Glomerular visceral epithelial cell (primary cell): ENCODE measurements around the gene PPM1E.
"Not testable (repeated sequence)": the region's sequence is repeated elsewhere in the genome, so short reads cannot be mapped to it uniquely, and the experiment has no call there.

Source experiments
- DNase-seq: peaks from one replicate; pipeline ENCODE4 v3.0.0-alpha.2; 2016; ENCODE audit errors: extremely low spot score

The PPM1E gene

GRCh38 chr17:58947824-58948223, 192.2 kb downstream of the PPM1E start:
- no peak for DNase-seq

DNA sequence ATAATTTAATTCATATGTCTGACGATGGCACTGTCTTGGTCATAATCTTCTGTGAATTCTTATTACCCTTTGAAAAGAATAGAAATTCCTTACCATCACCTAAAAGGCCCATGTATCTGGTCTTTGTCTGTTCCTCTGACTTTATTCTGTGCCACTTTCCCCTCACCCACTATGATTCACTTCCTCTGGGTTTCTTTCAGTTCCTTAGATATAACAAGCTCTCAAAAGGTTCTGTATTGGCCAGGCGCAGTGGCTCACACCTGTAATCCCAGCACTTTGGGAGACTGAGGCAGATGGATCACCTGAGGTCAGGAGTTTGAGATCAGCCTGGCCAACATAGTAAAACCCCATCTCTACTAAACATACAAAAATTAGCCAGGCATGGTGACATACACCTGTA, 198.7 kb downstream of the PPM1E start:
- not testable (repeated sequence) for DNase-seq

DNA sequence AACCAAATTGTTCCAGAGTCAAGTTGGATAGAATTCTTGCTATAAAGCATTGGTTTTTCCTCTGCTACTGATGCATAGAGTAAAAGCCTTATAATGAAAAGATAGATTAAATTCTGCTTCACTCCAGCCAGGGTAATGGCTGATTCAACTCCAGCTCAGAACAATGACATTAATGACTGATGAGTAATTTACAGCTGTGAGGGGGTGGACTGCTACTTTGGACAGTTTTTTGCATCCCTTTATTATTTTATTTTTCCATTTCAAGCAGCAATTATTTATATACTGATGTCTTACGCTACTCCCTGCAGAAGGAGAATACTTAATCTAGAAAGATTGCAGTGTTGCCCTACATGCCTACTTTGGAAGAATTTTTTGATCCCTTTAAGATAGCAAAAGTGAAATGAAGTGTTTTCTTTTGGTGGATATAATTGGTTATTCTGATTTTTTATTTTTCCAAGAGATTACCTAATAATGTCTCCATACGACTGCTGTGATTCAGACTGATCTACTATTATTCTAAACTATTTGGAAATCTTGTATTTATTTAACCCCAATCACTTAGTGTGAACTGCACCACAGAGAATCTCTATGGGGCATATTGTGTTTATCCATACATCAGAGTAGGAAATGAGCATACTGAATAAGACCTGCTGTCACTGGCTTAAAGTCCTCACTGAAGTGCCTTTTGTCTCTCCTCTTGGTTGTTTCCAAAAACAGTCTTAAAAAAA, 201.5 kb downstream of the PPM1E start:
- DNase-seq = peak; percentile 6

GRCh38 chr17:58957725-58958073, 202.0 kb downstream of the PPM1E start:
- DNase-seq = not testable (repeated sequence)

GRCh38 chr17:58960068-58960467, 204.4 kb downstream of the PPM1E start:
- peak; percentile 60 for DNase-seq

DNA sequence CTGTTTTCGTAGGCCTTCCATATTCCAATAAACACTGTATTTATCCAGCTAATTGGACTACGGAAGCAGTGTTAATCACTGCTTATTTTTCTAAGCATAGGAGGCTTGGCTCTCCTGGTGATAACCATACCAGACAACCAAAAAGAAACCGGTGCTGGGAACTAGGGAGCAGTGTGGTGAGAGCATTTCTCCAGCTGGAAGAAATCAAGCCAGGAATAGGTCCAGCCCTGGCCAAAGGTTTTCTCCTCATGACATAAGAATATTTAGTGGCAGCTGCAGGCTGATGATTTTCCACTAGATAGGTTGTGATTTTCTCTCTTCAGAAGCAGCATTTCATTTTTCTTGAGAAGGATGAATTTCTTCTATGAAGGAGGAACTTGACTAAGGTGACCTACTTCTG, 209.6 kb downstream of the PPM1E start:
- DNase-seq = no peak

GRCh38 chr17:58966208-58966607, 210.6 kb downstream of the PPM1E start:
- DNase-seq = no peak

DNA sequence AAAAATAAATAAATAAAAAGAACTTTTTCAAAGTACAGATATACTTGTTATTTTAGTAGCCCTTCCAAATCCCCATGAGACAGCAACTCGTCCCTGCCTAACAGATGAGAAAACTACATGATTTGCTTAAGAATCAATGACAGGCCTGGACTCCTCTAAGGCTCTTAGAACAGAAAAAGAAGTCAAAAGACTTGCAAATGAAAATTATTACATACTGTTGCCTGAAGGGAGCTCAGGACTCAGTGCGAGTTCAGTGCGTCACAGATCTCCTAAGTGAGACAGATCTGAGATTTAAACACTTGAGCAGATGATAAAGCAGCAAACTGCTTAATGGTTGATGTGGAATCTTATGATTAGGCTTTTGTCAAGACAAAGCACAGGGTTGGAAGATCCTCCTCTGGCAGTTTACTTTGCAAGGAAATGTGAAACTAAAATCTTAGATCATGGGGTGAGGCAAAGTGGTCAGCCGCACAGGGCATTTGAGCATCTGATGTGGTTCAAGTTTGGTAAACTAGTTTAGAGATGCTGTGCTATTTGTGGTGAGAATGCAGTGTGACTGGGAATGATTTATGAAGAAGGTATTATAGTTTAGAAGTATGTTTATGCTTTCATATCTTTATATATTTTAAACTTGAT, 212.9 kb downstream of the PPM1E start:
- no peak for DNase-seq

GRCh38 chr17:58969156-58969555, 213.5 kb downstream of the PPM1E start:
- DNase-seq = no peak

GRCh38 chr17:58969612-58970011, 214.0 kb downstream of the PPM1E start:
- no peak for DNase-seq

- no peak for DNase-seq
Measured at GRCh38 chr17:58970609-58971450, 215.2 kb downstream of the PPM1E start.

DNA sequence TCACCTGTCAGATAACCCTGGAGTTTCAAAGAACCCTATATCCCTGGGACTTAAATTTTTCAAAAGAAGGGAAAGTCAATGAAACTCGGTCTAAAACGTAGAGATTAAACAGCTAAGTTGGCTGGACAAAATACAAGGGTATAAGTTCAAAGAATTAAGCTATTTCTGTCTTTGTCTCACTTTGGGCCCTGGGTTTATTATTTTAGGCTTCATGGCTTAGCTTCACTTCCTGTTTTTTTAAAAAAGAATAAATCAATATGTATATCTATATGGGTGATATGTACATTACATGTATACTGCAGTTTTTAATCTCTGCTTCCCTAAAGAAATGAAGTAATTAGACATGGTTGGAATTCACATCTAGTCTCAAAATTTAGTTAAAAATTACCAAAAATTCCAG, 218.7 kb downstream of the PPM1E start:
- no peak for DNase-seq

DNA sequence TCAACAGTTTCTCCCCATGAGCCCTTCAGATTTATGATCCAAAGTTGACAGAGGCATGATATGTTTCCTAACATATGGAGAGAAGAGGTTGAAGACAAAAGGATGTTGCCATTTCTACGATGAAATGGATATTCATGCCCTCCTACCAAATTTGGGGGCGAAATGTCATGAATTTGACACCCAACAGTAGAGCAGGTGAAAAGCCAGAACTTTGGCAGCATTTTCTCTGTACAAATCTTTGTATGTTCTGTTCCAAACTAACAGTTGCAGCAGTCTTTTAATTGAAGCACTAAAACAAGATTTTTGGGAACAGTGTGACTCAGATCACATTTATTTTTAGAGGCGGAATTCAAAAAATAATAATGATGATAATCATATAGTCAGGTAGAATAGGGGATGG, 220.9 kb downstream of the PPM1E start:
- no peak for DNase-seq

GRCh38 chr17:58980706-58981481, 225.2 kb downstream of the PPM1E start:
- no peak for DNase-seq

- DNase-seq = no peak
Measured at GRCh38 chr17:58982626-58983025, 227.0 kb downstream of the PPM1E start.

- no peak for DNase-seq
Measured at GRCh38 chr17:58985367-58985766, 229.7 kb downstream of the PPM1E start.

- DNase-seq = no peak
Measured at GRCh38 chr17:58985971-58986370, 230.3 kb downstream of the PPM1E start.

DNA sequence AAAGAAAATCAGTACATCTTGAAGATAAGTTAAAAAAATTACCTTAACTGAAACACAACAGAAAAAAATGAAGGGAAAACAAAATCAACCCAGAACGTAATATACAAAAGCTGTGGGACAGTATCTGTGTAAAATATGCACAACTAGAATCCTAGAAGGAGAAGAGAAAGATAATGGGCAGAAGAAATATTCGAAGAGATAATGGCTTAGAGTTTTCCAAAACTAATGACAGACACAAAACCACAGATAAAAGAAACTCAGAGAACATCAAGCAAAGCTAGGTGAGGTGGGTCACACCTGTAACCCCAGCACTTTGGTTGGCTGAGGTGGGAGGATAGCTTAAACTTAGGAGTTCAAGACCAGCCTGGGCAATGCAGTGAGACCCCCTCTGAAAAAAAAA, 234.0 kb downstream of the PPM1E start:
- DNase-seq = no peak

DNA sequence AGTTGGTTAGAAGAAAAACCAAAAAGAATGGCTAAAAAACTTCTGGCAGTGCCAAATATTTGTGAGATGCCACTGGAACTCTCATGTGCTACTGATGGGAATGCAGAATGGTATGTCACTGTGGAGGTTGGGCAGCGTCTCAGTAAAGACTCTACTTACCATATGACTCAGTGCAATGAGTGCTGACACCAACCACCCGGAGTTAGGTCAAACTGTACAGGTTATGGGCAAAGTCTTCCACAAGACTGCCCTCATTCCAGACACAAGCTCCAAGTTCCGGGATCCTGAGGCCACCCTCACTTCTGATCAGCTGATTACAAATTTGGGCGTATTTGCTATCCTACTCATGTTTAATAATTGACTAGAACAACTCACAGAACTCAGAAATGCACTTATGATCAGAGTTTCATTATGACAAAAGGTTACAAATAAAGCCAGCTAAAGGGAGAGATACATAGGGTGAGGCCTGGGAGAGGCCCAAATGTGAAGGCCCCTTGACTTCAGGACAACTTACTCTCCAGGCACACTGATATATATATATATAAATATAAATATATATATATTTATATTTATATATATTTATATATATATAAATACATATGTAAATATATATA, 236.2 kb downstream of the PPM1E start:
- peak; percentile 89 for DNase-seq

DNA sequence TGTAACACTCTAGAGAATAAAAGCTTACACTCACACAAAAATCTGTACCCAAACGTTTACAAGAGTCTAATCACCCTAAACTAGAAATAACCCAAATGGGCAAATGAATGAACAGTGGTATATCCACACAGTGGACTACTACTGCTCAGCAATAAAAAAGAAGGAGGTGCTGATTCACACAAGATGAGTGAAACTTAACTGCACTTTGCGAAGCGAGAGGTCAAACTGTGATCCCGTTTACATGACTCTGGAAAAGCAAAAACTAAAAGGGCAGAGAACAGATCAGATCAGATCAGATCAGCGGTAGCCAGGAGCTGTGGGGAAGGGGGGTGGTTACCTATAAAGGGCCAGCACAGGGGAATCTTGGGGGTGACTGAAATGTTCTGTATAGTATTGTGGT, 237.7 kb downstream of the PPM1E start:
- DNase-seq = no peak

- DNase-seq = no peak
Measured at GRCh38 chr17:58995247-58995940, 239.7 kb downstream of the PPM1E start.
